AG09319 (cell line): ENCODE data around the gene R3HCC1L.
"Not testable (repeated sequence)": the region's sequence is repeated elsewhere in the genome, so short reads cannot be mapped to it uniquely, and the experiment has no call there.

Source experiments
- DNase-seq: peaks from one replicate; pipeline ENCODE4 v3.0.0-alpha.2; 2010; ENCODE audit warnings: low read depth; ENCODE audit errors: extremely low read depth
- TF ChIP-seq, protein P1 (sequence below): IDR thresholded peaks from 2 replicates; pipeline ENCODE4 v1.5.1; 2011; ENCODE audit warnings: low read depth, mild to moderate bottlenecking, inconsistent platforms, low read length, moderate library complexity

R3HCC1L gene

DNA sequence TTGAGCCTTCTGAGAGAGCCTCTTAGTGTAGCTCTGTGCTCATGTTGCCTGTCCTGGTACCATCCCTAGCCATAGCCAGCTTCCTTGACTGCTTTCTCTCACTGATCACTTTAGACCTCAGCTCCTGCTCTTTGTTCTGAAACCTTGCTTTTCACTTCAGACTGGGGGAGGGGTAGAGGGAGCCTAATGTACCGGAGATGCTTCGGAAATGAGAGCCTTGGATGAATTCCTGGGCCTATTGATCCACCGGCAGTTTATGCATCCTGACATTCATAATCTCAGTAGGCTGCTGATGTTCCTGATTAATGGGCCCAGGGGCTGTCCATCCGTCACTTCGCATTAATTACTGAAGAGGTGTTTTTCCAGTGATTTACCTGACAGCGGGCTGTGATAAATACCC lies 38.8 kb downstream of the R3HCC1L start:
- no peak for DNase-seq
- TF ChIP-seq, protein P1, sequence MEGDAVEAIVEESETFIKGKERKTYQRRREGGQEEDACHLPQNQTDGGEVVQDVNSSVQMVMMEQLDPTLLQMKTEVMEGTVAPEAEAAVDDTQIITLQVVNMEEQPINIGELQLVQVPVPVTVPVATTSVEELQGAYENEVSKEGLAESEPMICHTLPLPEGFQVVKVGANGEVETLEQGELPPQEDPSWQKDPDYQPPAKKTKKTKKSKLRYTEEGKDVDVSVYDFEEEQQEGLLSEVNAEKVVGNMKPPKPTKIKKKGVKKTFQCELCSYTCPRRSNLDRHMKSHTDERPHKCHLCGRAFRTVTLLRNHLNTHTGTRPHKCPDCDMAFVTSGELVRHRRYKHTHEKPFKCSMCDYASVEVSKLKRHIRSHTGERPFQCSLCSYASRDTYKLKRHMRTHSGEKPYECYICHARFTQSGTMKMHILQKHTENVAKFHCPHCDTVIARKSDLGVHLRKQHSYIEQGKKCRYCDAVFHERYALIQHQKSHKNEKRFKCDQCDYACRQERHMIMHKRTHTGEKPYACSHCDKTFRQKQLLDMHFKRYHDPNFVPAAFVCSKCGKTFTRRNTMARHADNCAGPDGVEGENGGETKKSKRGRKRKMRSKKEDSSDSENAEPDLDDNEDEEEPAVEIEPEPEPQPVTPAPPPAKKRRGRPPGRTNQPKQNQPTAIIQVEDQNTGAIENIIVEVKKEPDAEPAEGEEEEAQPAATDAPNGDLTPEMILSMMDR, result no peak

DNA sequence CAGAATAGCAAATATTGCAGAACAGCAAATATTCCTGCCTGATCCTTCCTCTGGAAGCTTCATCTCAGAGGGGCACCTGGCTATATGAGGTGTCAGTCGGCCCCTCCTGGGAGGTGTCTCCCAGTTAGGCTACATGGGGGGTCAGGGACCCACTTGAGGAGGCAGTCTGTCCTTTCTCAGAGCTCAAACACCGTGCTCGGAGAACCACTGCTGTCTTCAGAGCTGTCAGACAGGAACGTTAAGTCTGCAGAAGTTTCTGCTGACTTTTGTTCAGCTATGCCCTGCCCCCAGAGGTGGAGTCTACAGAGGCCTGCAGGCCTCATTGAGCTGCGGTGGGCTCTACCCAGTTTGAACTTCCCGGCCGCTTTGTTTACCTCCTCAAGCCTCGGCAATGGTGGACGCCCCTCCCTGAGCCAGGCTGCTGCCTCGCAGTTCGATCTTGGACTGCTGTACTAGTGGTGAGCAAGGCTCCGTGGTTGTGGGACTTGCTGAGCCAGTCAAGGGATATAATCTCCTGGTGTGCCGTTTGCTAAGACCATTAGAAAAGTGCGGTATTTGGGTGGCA lies 48.0 kb downstream of the R3HCC1L start:
- not testable (repeated sequence) for DNase-seq

DNA sequence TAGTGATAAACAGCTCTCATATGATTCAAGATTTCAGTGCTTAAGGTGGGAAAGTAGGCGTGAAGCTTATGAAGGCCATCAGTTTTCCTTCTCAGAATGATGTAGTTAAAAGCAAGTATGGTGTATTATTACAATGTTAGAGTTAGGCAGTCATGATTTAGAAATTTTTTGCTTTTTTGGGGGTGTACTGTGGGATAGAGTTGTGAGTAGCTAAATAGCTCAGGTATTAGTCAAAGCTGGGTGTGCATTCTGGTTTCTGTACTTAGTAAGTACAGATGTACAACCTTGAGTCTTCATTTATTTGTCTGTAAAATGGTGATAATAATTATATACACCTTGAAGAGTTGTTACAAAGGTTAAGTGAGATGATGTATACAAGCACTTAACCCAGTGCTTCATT lies 52.2 kb downstream of the R3HCC1L start:
- TF ChIP-seq, protein P1, result no peak
- peak; percentile 4 for DNase-seq

DNA sequence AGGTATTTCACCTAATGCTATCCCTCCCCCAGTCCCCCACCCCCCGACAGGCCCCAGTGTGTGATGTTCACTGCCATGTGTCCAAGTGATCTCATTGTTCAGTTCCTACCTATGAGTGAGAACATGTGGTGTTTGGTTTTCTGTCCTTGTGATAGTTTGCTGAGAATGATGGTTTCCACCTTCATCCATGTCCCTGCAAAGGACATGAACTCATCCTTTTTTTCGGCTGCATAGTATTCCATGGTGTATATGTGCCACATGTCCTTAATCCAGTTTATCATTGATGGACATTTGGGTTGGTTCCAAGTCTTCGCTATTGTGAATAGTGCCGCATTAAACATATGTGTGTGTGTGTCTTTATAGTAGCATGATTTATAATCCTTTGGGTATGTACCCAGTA lies 56.3 kb downstream of the R3HCC1L start:
- DNase-seq, result not testable (repeated sequence)

DNA sequence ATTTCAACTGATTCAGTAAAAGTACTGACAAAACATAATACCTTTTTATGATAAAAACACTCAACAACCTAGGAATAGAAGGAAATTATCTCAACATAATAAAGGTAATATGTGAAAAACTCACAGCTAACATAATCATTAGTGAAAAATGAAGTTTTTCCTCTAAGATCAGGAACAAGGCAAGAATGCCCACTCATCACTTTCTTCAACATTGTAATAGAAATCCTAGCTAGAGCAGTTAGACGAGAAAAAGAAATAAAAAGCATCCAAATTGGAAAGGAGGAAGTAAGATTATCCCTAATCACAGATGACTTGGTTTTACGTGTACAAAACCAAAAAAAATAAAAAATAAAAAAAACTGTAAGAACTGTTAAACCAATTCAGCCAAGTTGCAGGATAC lies 58.6 kb downstream of the R3HCC1L start:
- TF ChIP-seq, protein P1, result no peak
- DNase-seq, result no peak

DNA sequence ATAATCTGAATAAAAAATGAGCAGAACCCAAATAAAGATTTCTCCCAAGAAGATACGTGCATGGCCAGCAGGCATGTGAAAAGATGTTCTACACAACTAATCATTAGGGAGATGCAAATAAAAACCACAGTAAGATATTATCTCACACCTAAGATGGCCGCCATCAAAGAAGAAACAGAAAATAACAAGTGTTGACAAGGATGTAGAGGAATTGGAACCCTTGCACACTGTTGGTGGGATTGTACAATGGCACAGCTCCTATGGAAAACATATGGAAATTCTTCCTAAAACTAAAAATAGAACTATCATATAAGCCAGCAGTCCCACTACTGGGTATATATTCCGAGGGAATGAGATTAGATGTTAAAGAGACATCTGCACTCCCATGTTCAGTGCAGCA lies 60.2 kb downstream of the R3HCC1L start:
- TF ChIP-seq, protein P1, result no peak
- DNase-seq, result no peak

DNA sequence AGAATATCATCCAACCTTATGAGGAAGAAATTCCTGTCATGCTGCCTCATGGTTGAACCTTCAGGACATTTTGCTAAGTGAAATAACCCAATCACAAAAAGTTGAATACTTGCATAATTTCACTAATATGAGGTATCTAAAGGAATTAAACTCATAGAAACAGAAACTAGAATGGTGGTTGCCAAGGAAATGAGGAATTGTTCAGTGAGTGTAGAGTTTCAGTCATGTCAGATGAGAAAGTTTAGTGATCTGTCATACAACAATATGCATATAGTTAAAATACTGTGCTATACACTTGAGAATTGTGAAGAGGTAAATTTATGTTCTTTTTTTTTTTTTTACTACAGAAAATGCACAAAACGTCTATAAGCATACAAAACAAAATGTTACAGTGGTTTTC lies 60.7 kb downstream of the R3HCC1L start:
- TF ChIP-seq, protein P1, result no peak
- no peak for DNase-seq

DNA sequence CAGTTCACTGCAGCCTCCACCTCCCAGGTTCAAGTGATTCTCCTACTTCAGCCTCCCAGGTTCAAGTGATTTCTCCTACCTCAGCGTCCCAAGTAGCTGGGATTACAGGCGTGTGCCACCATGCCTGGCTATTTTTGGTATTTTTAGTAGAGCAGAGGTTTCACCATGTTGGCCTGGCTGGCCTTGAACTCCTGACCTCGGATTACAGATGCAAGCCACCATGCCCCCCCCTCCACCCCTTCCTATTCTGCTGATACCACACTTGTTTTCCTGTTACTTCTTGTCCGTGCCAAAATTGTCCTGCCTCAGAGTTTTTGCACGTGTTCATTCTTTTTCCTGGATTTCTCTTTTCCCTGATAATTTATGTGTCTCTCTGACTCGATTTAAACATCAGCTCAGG lies 62.5 kb downstream of the R3HCC1L start:
- DNase-seq, result no peak
- TF ChIP-seq, protein P1, result no peak
